HepG2 (cell line): ENCODE data around the gene SNX30. TPM values are rescaled to one million over a fixed set of nuclear protein-coding genes. Genes with fewer than 3 reads are reported as not detected.

Source experiments
- ATAC-seq: fragments of 200-7000 bp; cut with Tn5 transposase; 3 replicates; pipeline ENCODE4 v1.9.1; 2020; ENCODE audit warnings: mild to moderate bottlenecking, moderate library complexity
- BruUV-seq: library from RNA; stranded (reverse); fragments of 400-500 nt; replicated peaks from 2 replicates; lab custom pipeline; 2021; lab: Mats Ljungman, UMichigan
- CTCF ChIA-PET: fragments of 300-600 bp; formaldehyde crosslinking; extraction: SDS; loops from one replicate; lab custom pipeline; 2021; ENCODE audit warnings: low total read pairs, inconsistent platforms, low intra/inter-chr PET ratio; lab: Yijun Ruan, JAX
- POLR2A ChIA-PET: fragments of 350-600 bp; sonication (Branson Sonifier 250); formaldehyde crosslinking; loops from one replicate; lab custom pipeline; 2020; ENCODE audit warnings: antibody characterized with exemption, inconsistent platforms; lab: Yijun Ruan, JAX
- DNase-seq: peaks from one replicate; pipeline ENCODE4 v3.0.0-alpha.2; 2015; ENCODE audit warnings: low spot score
- FAIRE-seq: peaks from 3 replicates; lab custom pipeline; 2011; peaks lifted over from hg19 to GRCh38; lab: Jason Lieb, UNC
- H2AFZ ChIP-seq: one replicate; pipeline ENCODE4 v1.6.1; 2011; ENCODE audit warnings: low read length, inconsistent platforms
- H3K27ac ChIP-seq: fragments of 300-600 bp; 3 replicates; pipeline ENCODE4 v1.8.0; 2011; ENCODE audit warnings: mixed run types, mild to moderate bottlenecking, mixed read lengths, low read length, inconsistent platforms; ENCODE audit not compliant: insufficient read depth; ENCODE audit errors: extremely low read length
- H3K27me3 ChIP-seq, 2 experiments: fragments of 200-600 bp in 1 of 2; 2 replicates in 1 of 2; 3 replicates in 1 of 2; pipeline versions ENCODE4 v1.6.0 to v1.8.0; 2011; ENCODE audit warnings: low read length in 2 of 2, mild to moderate bottlenecking in 2 of 2, moderate library complexity in 2 of 2, inconsistent platforms in 1 of 2; ENCODE audit not compliant: insufficient read depth in 2 of 2, control insufficient read depth in 1 of 2
- H3K36me3 ChIP-seq, 2 experiments: fragments of 200-600 bp in 1 of 2; replicated peaks in 1 of 2; 2 replicates in 1 of 2; 3 replicates in 1 of 2; pipeline versions ENCODE4 v1.5.1 to v1.8.0; 2011; ENCODE audit warnings: low read length in 2 of 2, inconsistent platforms in 1 of 2; ENCODE audit not compliant: insufficient read depth in 2 of 2, control insufficient read depth in 1 of 2
- H3K4me1 ChIP-seq: 2 replicates; pipeline ENCODE4 v1.5.1; 2012; ENCODE audit warnings: low read length, inconsistent platforms; ENCODE audit not compliant: insufficient read depth
- H3K4me2 ChIP-seq: 2 replicates; pipeline ENCODE4 v1.6.0; 2011; ENCODE audit warnings: low read depth, low read length, inconsistent platforms
- H3K4me3 ChIP-seq, 3 experiments: fragments of 200-600 bp in 1 of 3; sonication (generic), shearing (Covaris generic) in 1 of 3; replicated peaks in 1 of 3; 2 replicates each; pipeline ENCODE4 v1.5.1; 2011 to 2016; ENCODE audit warnings: low read length in 3 of 3, inconsistent platforms in 2 of 3, low read depth in 2 of 3, mild to moderate bottlenecking in 2 of 3, control low read depth in 1 of 3, mixed read lengths in 1 of 3; ENCODE audit not compliant: insufficient read depth in 1 of 3
- H3K79me2 ChIP-seq: one replicate; pipeline ENCODE4 v1.6.1; 2011; ENCODE audit warnings: low read length, inconsistent platforms; ENCODE audit not compliant: insufficient read depth
- H3K9ac ChIP-seq: 2 replicates; pipeline ENCODE4 v1.6.0; 2011; ENCODE audit warnings: mild to moderate bottlenecking, low read depth, low read length, inconsistent platforms; ENCODE audit not compliant: insufficient read depth
- H3K9me3 ChIP-seq: 2 replicates; pipeline ENCODE4 v1.5.1; 2012; ENCODE audit warnings: mild to moderate bottlenecking, low read length
- H4K20me1 ChIP-seq: 2 replicates; pipeline ENCODE4 v1.6.0; 2011; ENCODE audit warnings: inconsistent platforms, mild to moderate bottlenecking, low read length, moderate library complexity; ENCODE audit not compliant: insufficient read depth
- BRF2 ChIP-seq: sonication (generic); formaldehyde crosslinking; IDR thresholded peaks from 2 replicates; pipeline ENCODE4 v1.8.1; 2022; ENCODE audit warnings: mild to moderate bottlenecking, missing genetic modification reagents
- DZIP1 ChIP-seq: sonication (generic); formaldehyde crosslinking; IDR thresholded peaks from 2 replicates; pipeline ENCODE4 v1.5.0; 2020; ENCODE audit warnings: mild to moderate bottlenecking, missing genetic modification reagents
- HNRNPL ChIP-seq: fragments of 200-400 bp; formaldehyde crosslinking; IDR thresholded peaks from 2 replicates; pipeline ENCODE4 v1.6.1; 2017; ENCODE audit warnings: mild to moderate bottlenecking, low read depth, low read length
- HOXA3 ChIP-seq: sonication (generic); formaldehyde crosslinking; IDR thresholded peaks from 2 replicates; pipeline ENCODE4 v1.5.0; 2020; ENCODE audit warnings: missing genetic modification reagents
- MAFG ChIP-seq: sonication (generic); formaldehyde crosslinking; IDR thresholded peaks from 2 replicates; pipeline ENCODE4 v1.5.1; 2020; ENCODE audit warnings: mild to moderate bottlenecking, missing genetic modification reagents
- MAFK ChIP-seq, 2 experiments: IDR thresholded peaks in 1 of 2; conservative IDR thresholded peaks in 1 of 2; 2 replicates each; pipeline ENCODE4 v1.6.1; 2011; ENCODE audit warnings: improper control_type of control experiment in 2 of 2, low read length in 2 of 2
- SRF ChIP-seq: IDR thresholded peaks from 2 replicates; pipeline ENCODE4 v1.6.1; 2011; ENCODE audit warnings: mild to moderate bottlenecking, low read depth, low read length, moderate library complexity
- ZBTB1 ChIP-seq: sonication (generic); formaldehyde crosslinking; IDR thresholded peaks from 2 replicates; pipeline ENCODE4 v1.4.0; 2020; ENCODE audit warnings: missing genetic modification reagents, borderline replicate concordance
- ZNF18 ChIP-seq: sonication (generic); formaldehyde crosslinking; IDR thresholded peaks from 2 replicates; pipeline ENCODE4 v1.8.0; 2022; ENCODE audit warnings: mild to moderate bottlenecking, missing genetic modification reagents; ENCODE audit not compliant: insufficient replicate concordance
- ZNF282 ChIP-seq: fragments of 450-650 bp; IDR thresholded peaks from 2 replicates; pipeline ENCODE4 v1.6.1; 2018; ENCODE audit not compliant: partially characterized antibody
- ZNF432 ChIP-seq: sonication (generic); formaldehyde crosslinking; IDR thresholded peaks from 2 replicates; pipeline ENCODE4 v1.5.0; 2020; ENCODE audit warnings: missing genetic modification reagents, mild to moderate bottlenecking, borderline replicate concordance
- ZNF652 ChIP-seq: IDR thresholded peaks from 2 replicates; pipeline ENCODE4 v1.6.1; 2016; ENCODE audit warnings: low read depth, borderline replicate concordance
- ZNF746 ChIP-seq: sonication (generic); formaldehyde crosslinking; IDR thresholded peaks from 2 replicates; pipeline ENCODE4 v1.8.0; 2022; ENCODE audit warnings: mild to moderate bottlenecking, missing genetic modification reagents
- ZNF749 ChIP-seq: sonication (generic); formaldehyde crosslinking; IDR thresholded peaks from 2 replicates; pipeline ENCODE4 v1.8.0; 2022; ENCODE audit warnings: mild to moderate bottlenecking, missing genetic modification reagents, moderate library complexity, borderline replicate concordance
- ZNF761 ChIP-seq: sonication (generic); formaldehyde crosslinking; conservative IDR thresholded peaks from 2 replicates; pipeline ENCODE4 v1.4.0; 2020; ENCODE audit warnings: mild to moderate bottlenecking, missing genetic modification reagents
- WGBS: methylation state at CpG from one replicate; pipeline ENCODE4 v1.1.6; 2017; ENCODE audit warnings: low lambda C conversion rate; 5-methylcytosine and 5-hydroxymethylcytosine counted together
- in situ Hi-C: cut with HindIII; loops from 2 replicates; pipeline ENCODE4 v1.10.0; 2017; ENCODE audit warnings: low pct_unique_long_range_greater_than_20kb; ENCODE audit not compliant: extremely low pct_ligation_motif_present
- intact Hi-C: fragments of 100-400 bp; cut with micrococcal nuclease; formaldehyde crosslinking; loops from one replicate; pipeline ENCODE4 v1.10.0; 2022; ENCODE audit not compliant: unreplicated experiment
- polyA plus RNA-seq, 8 experiments: library from polyadenylated mRNA; depleted of rRNA in 3 of 8; stranded (reverse) in 7 of 8; unstranded in 1 of 8; fragments of >200 nt; fragmentation: Illumina TruSeq in 4 of 8; extraction: Trizol in 4 of 8; gene quantifications; 2 replicates each; pipeline versions ENCODE4 v1.2.1 to v1.2.3, GENCODE V29; 2011 to 2016; ENCODE audit warnings: low read depth in 4 of 8, missing spikeins in 1 of 8, mixed read lengths in 1 of 8; ENCODE audit not compliant: insufficient read depth in 1 of 8
- total RNA-seq, 5 experiments: library from RNA; depleted of rRNA; stranded (reverse); fragments of >200 nt; fragmentation: Illumina TruSeq; extraction: Trizol; gene quantifications; 2 replicates each; pipeline ENCODE4 v1.2.3, GENCODE V29; 2016; ENCODE audit warnings: low read depth in 1 of 5
- TF ChIP-seq, protein P1 (sequence below): sonication (generic); formaldehyde crosslinking; IDR thresholded peaks from 2 replicates; pipeline ENCODE4 v1.9.0; 2021; ENCODE audit warnings: missing genetic modification reagents, borderline replicate concordance

The SNX30 gene
- total and polyA plus RNA-seq, 2 of the 13 experiments (the other 11 are each of a cell fraction or from before 2014, with no cell fraction given), result 4.4 to 12.4 TPM

- TF ChIP-seq ZNF18 (CRISPR knock-in tag), result no peak
- no peak for TF ChIP-seq HOXA3 (CRISPR knock-in tag)
- no peak for TF ChIP-seq BRF2 (CRISPR knock-in tag)
- no peak for TF ChIP-seq MAFK (conservative IDR thresholded peaks at IDR 0.05 in 1 of 2, IDR thresholded peaks at IDR 0.05 in 1 of 2; ENCODE audit: low read length in 2 of 2)
Measured at GRCh38 chr9:112894041-112894440, 143.5 kb downstream of the SNX30 start (continued).

DNA sequence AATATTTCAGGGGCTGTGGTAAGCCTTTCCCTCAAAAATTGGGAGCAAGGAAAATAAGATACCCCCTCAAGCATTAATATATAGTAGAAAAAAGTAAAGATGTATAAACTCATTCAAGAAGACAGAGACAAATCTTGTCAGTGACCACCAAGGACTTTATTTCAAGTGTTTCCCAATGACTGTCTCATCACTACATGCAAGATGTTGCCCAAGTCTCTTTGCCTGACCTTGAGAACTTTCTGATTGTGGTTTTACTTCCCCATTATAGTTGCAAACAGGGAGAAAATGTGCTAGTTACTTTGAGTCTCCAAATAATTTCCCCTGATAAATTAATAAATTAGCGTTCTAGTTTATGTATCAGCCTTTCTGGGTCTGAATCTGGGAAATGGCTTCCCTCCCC, 144.1 kb downstream of the SNX30 start:
- no peak for ATAC-seq
- POLR2A ChIA-PET, result no interaction called here
- no peak for FAIRE-seq
- WGBS, result 0% methylated on average over 1 of the region's 1 CpG
- no peaks in the 10 kb centered on the region for H4K20me1 ChIP-seq
- no peak for DNase-seq
- peaks cover 0 to 8% of the 10 kb centered on the region in 2 experiments; a peak in 1 of 5 replicates for H3K27me3 ChIP-seq
- H3K9ac ChIP-seq, result no peak overlapping the region
- H3K9me3 ChIP-seq, result no peaks in the 10 kb centered on the region
- TF ChIP-seq ZNF746 (CRISPR knock-in tag), result no peak
- TF ChIP-seq SRF, result no peak
- no peak for TF ChIP-seq ZNF282
- TF ChIP-seq ZNF432 (CRISPR knock-in tag), result no peak
- TF ChIP-seq ZNF761 (CRISPR knock-in tag), result no peak
- no peak for TF ChIP-seq ZBTB1 (CRISPR knock-in tag)
- no peak for TF ChIP-seq HNRNPL
- TF ChIP-seq MAFG, result no peak
- no peak for TF ChIP-seq DZIP1 (CRISPR knock-in tag)
- no peak for TF ChIP-seq ZNF652 (CRISPR knock-in tag)
- TF ChIP-seq, protein P1, sequence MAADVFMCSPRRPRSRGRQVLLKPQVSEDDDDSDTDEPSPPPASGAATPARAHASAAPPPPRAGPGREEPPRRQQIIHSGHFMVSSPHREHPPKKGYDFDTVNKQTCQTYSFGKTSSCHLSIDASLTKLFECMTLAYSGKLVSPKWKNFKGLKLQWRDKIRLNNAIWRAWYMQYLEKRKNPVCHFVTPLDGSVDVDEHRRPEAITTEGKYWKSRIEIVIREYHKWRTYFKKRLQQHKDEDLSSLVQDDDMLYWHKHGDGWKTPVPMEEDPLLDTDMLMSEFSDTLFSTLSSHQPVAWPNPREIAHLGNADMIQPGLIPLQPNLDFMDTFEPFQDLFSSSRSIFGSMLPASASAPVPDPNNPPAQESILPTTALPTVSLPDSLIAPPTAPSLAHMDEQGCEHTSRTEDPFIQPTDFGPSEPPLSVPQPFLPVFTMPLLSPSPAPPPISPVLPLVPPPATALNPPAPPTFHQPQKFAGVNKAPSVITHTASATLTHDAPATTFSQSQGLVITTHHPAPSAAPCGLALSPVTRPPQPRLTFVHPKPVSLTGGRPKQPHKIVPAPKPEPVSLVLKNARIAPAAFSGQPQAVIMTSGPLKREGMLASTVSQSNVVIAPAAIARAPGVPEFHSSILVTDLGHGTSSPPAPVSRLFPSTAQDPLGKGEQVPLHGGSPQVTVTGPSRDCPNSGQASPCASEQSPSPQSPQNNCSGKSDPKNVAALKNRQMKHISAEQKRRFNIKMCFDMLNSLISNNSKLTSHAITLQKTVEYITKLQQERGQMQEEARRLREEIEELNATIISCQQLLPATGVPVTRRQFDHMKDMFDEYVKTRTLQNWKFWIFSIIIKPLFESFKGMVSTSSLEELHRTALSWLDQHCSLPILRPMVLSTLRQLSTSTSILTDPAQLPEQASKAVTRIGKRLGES (CRISPR knock-in tag), result no peak
- TF ChIP-seq ZNF749 (CRISPR knock-in tag), result no peak
- H2AFZ ChIP-seq, result no peak overlapping the region
- H3K36me3 ChIP-seq, result no peaks in the 10 kb centered on the region
- intact Hi-C loops (no loop called here), in situ Hi-C loops (loop anchor here (5.0 kb wide), 1 partner anchor 47 kb away; no protein-coding TSS in a partner anchor)
- BruUV-seq, result no TSS peak
- no peak overlapping the region for H3K4me2 ChIP-seq
- H3K4me1 ChIP-seq, result peaks cover 17% of the 10 kb centered on the region
- H3K27ac ChIP-seq, result no peak overlapping the region
- H3K4me3 ChIP-seq, result no peak overlapping the region
- no peaks in the 10 kb centered on the region for H3K79me2 ChIP-seq
- CTCF ChIA-PET, result no interaction called here
